ENCODE data around the gene ZAP70.

The ZAP70 gene

GRCh38 chr2:97735161-97735561 lies 21.8 kb downstream of the ZAP70 start:
- DNase-seq, result no peak

GRCh38 chr2:97736185-97736584 lies 22.8 kb downstream of the ZAP70 start:
- no peak for DNase-seq

GRCh38 chr2:97736608-97737330 lies 23.4 kb downstream of the ZAP70 start:
- no peak for DNase-seq

GRCh38 chr2:97737421-97738178 lies 24.2 kb downstream of the ZAP70 start:
- no peak for DNase-seq

GRCh38 chr2:97738179-97739019 lies 25.0 kb downstream of the ZAP70 start:
- DNase-seq, result no peak

- no peak for DNase-seq
These were observed 25.9 kb downstream of the ZAP70 start for GRCh38 chr2:97739020-97739892.

- DNase-seq, result no peak
These were observed 26.5 kb downstream of the ZAP70 start for GRCh38 chr2:97739893-97740245.

GRCh38 chr2:97740590-97741182 lies 27.3 kb downstream of the ZAP70 start:
- DNase-seq, result no peak

- DNase-seq, result no peak
These were observed 27.9 kb downstream of the ZAP70 start for GRCh38 chr2:97741251-97741650.

GRCh38 chr2:97741686-97742085 lies 28.3 kb downstream of the ZAP70 start:
- no peak for DNase-seq

- DNase-seq, result no peak
These were observed 29.0 kb downstream of the ZAP70 start for GRCh38 chr2:97742381-97742847.

- DNase-seq, result no peak
These were observed 30.5 kb downstream of the ZAP70 start for GRCh38 chr2:97743913-97744312.

- DNase-seq, result no peak
These were observed 32.2 kb downstream of the ZAP70 start for GRCh38 chr2:97745474-97746174.

- no peak for DNase-seq
These were observed 33.9 kb downstream of the ZAP70 start for GRCh38 chr2:97747285-97747684.

GRCh38 chr2:97747716-97748115 lies 34.3 kb downstream of the ZAP70 start:
- DNase-seq, result no peak

GRCh38 chr2:97749581-97749980 lies 36.2 kb downstream of the ZAP70 start:
- DNase-seq, result no peak

GRCh38 chr2:97750017-97750416 lies 36.6 kb downstream of the ZAP70 start:
- no peak for DNase-seq

GRCh38 chr2:97751752-97752151 lies 38.4 kb downstream of the ZAP70 start:
- peak; percentile 16 for DNase-seq

GRCh38 chr2:97752342-97753334 lies 39.3 kb downstream of the ZAP70 start:
- no peak for DNase-seq

GRCh38 chr2:97754690-97755346 lies 41.4 kb downstream of the ZAP70 start:
- no peak for DNase-seq

Data from NCI-H510A (cell line).